MM.1S (cell line): ENCODE data around the gene UBE2G2.

Source experiments
- DNase-seq: peaks from one replicate; pipeline ENCODE4 v3.0.0-alpha.2; 2015
- H2AFZ ChIP-seq: fragments of 300-600 bp; sonication (generic); 2 replicates; pipeline ENCODE4 v1.6.0; 2016; ENCODE audit warnings: antibody characterized with exemption, low read length
- H3F3A ChIP-seq: fragments of 300-600 bp; sonication (generic); 2 replicates; pipeline ENCODE4 v1.6.1; 2016; ENCODE audit warnings: mild to moderate bottlenecking, antibody characterized with exemption, low read length, moderate library complexity, mixed read lengths; ENCODE audit not compliant: insufficient read depth
- H3K27ac ChIP-seq: fragments of 300-600 bp; sonication (generic); 2 replicates; pipeline ENCODE4 v1.5.1; 2016; ENCODE audit warnings: mild to moderate bottlenecking, low read length
- H3K27me3 ChIP-seq: fragments of 300-600 bp; sonication (generic); replicated peaks from 2 replicates; pipeline ENCODE4 v1.6.0; 2016; ENCODE audit warnings: low read length; ENCODE audit not compliant: insufficient read depth
- H3K36me3 ChIP-seq: fragments of 300-600 bp; sonication (generic); replicated peaks from 2 replicates; pipeline ENCODE4 v1.6.1; 2016; ENCODE audit warnings: mild to moderate bottlenecking, low read length, mixed read lengths; ENCODE audit not compliant: insufficient read depth
- H3K4me1 ChIP-seq: fragments of 300-600 bp; sonication (generic); 2 replicates; pipeline ENCODE4 v1.6.1; 2016; ENCODE audit warnings: low read length, mixed read lengths
- H3K4me2 ChIP-seq: fragments of 300-600 bp; sonication (generic); 2 replicates; pipeline ENCODE4 v1.6.0; 2016; ENCODE audit warnings: low read depth, low read length
- H3K4me3 ChIP-seq: fragments of 300-600 bp; sonication (generic); 2 replicates; pipeline ENCODE4 v1.5.1; 2016; ENCODE audit warnings: low read length, mixed read lengths
- H3K79me2 ChIP-seq: fragments of 300-600 bp; sonication (generic); 2 replicates; pipeline ENCODE4 v1.6.1; 2016; ENCODE audit warnings: mixed run types, low read length, mixed read lengths
- H3K9ac ChIP-seq: fragments of 300-600 bp; sonication (generic); 2 replicates; pipeline ENCODE4 v1.6.1; 2016; ENCODE audit warnings: low read length, mixed read lengths
- H3K9me2 ChIP-seq: fragments of 300-600 bp; sonication (generic); replicated peaks from 2 replicates; pipeline ENCODE4 v1.6.1; 2016; ENCODE audit warnings: mild to moderate bottlenecking, low read length, mixed read lengths; ENCODE audit not compliant: insufficient read depth
- H3K9me3 ChIP-seq: fragments of 300-600 bp; sonication (generic); replicated peaks from 2 replicates; pipeline ENCODE4 v1.6.1; 2016; ENCODE audit warnings: mild to moderate bottlenecking, low read length, mixed read lengths; ENCODE audit not compliant: insufficient read depth
- H4K20me1 ChIP-seq: fragments of 300-600 bp; sonication (generic); 2 replicates; pipeline ENCODE4 v1.6.1; 2016; ENCODE audit warnings: mild to moderate bottlenecking, low read length, moderate library complexity, mixed read lengths; ENCODE audit not compliant: insufficient read depth
- CTCF ChIP-seq: fragments of 300-600 bp; sonication (generic); IDR thresholded peaks from 2 replicates; pipeline ENCODE4 v1.5.1; 2016; ENCODE audit warnings: antibody characterized with exemption, low read length, mixed read lengths
- EZH2 ChIP-seq: fragments of 300-600 bp; sonication (generic); optimal IDR thresholded peaks from 2 replicates; pipeline ENCODE3; 2017; ENCODE audit warnings: low read depth, mild to moderate bottlenecking, antibody characterized with exemption, low read length, mixed read lengths
- EZH2phosphoT487 ChIP-seq: fragments of 300-600 bp; sonication (generic); IDR thresholded peaks from 2 replicates; pipeline ENCODE4 v1.6.1; 2018; ENCODE audit warnings: antibody characterized with exemption, low read length

Gene UBE2G2

GRCh38 chr21:44726826-44727225 lies 74.8 kb downstream of the UBE2G2 start:
- Histone ChIP-seq H3K4me2 (no peak overlapping the region), H3K27ac (no peak overlapping the region), H3K9ac (no peak overlapping the region), H4K20me1 (no peaks in the 10 kb centered on the region), H3K4me3 (no peak overlapping the region), H3K27me3 (peaks cover 99% of the 10 kb centered on the region), H3F3A (no peaks in the 10 kb centered on the region), H3K9me3 (no peaks in the 10 kb centered on the region), H3K36me3 (no peaks in the 10 kb centered on the region), H2AFZ (no peak overlapping the region), H3K9me2 (no peaks in the 10 kb centered on the region), H3K79me2 (no peaks in the 10 kb centered on the region), H3K4me1 (no peaks in the 10 kb centered on the region)
- TF ChIP-seq CTCF (no peak), EZH2phosphoT487 (no peak), EZH2 (no peak)
- DNase-seq = no peak

- no peaks in the 10 kb centered on the region for H3K4me1 ChIP-seq
- no peak for DNase-seq
- no peaks in the 10 kb centered on the region for H4K20me1 ChIP-seq
- H3K9me2 ChIP-seq = no peaks in the 10 kb centered on the region
- no peaks in the 10 kb centered on the region for H3K36me3 ChIP-seq
- TF ChIP-seq CTCF (no peak), EZH2 (no peak), EZH2phosphoT487 (no peak)
- H3K4me2 ChIP-seq = no peak overlapping the region
- no peak overlapping the region for H3K27ac ChIP-seq
- no peak overlapping the region for H3K9ac ChIP-seq
- H3K9me3 ChIP-seq = no peaks in the 10 kb centered on the region
- no peak overlapping the region for H2AFZ ChIP-seq
- peaks cover 98% of the 10 kb centered on the region for H3K27me3 ChIP-seq
- no peaks in the 10 kb centered on the region for H3F3A ChIP-seq
- no peak overlapping the region for H3K4me3 ChIP-seq
- H3K79me2 ChIP-seq = no peaks in the 10 kb centered on the region
Observed at GRCh38 chr21:44724926-44725325, 76.7 kb downstream of the UBE2G2 start.

- Histone ChIP-seq H3F3A (no peaks in the 10 kb centered on the region), H3K9me2 (no peaks in the 10 kb centered on the region), H3K79me2 (no peaks in the 10 kb centered on the region), H3K9me3 (no peaks in the 10 kb centered on the region), H3K9ac (no peak overlapping the region), H3K27ac (no peak overlapping the region), H2AFZ (no peak overlapping the region), H3K4me3 (no peak overlapping the region), H3K27me3 (peaks cover 98% of the 10 kb centered on the region), H3K4me1 (no peaks in the 10 kb centered on the region), H3K4me2 (no peak overlapping the region), H4K20me1 (no peaks in the 10 kb centered on the region), H3K36me3 (no peaks in the 10 kb centered on the region)
- TF ChIP-seq EZH2phosphoT487 (no peak; the same call in 1 of the 2 replicates), CTCF (no peak), EZH2 (no peak)
- DNase-seq = no peak
Observed at GRCh38 chr21:44724196-44724595, 77.4 kb downstream of the UBE2G2 start.
